Calu3 (cell line): ENCODE measurements around the gene NWD2. TPM values are rescaled to one million over a fixed set of nuclear protein-coding genes. Genes with fewer than 3 reads are reported as not detected.
A peak's percentile ranks its signal among the peaks of the same experiment; 100 is the strongest.

Experiments
- BruUV-seq: library from RNA; stranded (reverse); fragments of 400-500 nt; replicated peaks from 2 replicates; lab custom pipeline; 2021; lab: Mats Ljungman, UMichigan
- CTCF ChIA-PET: fragments of 300-600 bp; sonication (Branson Sonifier 250); formaldehyde crosslinking; loops from one replicate; lab custom pipeline; 2022; ENCODE audit warnings: antibody characterized with exemption; lab: Charles Lee
- DNase-seq: peaks from one replicate; pipeline ENCODE4 v3.0.0; 2022
- H3K27ac Mint-ChIP-seq: one replicate; pipeline ENCODE4 v1.8.0; 2022; ENCODE audit warnings: mixed read lengths; ENCODE audit not compliant: unreplicated experiment
- H3K27me3 Mint-ChIP-seq: one replicate; pipeline ENCODE4 v1.8.0; 2022; ENCODE audit warnings: mixed read lengths; ENCODE audit not compliant: unreplicated experiment
- H3K36me3 Mint-ChIP-seq: one replicate; pipeline ENCODE4 v1.8.0; 2022; ENCODE audit warnings: mild to moderate bottlenecking, moderate library complexity, mixed read lengths; ENCODE audit not compliant: insufficient read depth, unreplicated experiment
- H3K4me1 Mint-ChIP-seq: one replicate; pipeline ENCODE4 v1.8.0; 2022; ENCODE audit warnings: mild to moderate bottlenecking, low read depth, mixed read lengths; ENCODE audit not compliant: unreplicated experiment
- H3K4me3 Mint-ChIP-seq: one replicate; pipeline ENCODE4 v1.8.0; 2022; ENCODE audit warnings: mild to moderate bottlenecking, low read depth, moderate library complexity, mixed read lengths; ENCODE audit not compliant: unreplicated experiment
- H3K9me3 Mint-ChIP-seq: one replicate; pipeline ENCODE4 v1.8.0; 2022; ENCODE audit warnings: low read depth, mixed read lengths; ENCODE audit not compliant: unreplicated experiment
- CTCF ChIP-seq: fragments of 200-600 bp; IDR thresholded peaks from one replicate; pipeline ENCODE4 v1.8.0; 2022; ENCODE audit warnings: antibody characterized with exemption; ENCODE audit not compliant: unreplicated experiment
- intact Hi-C: fragments of 100-400 bp; cut with micrococcal nuclease; formaldehyde crosslinking; loops from one replicate; pipeline ENCODE4 v1.10.0; 2022; ENCODE audit not compliant: unreplicated experiment
- total RNA-seq: library from RNA; stranded (reverse); gene quantifications from 2 replicates; pipeline ENCODE4 v1.2.3, GENCODE V29; 2022

The NWD2 gene
- total RNA-seq, 1 experiment from 2014 or later: 1.4 TPM

- peak overlapping the region; percentile 93 for H3K27ac Mint-ChIP-seq
- DNase-seq: peak; percentile 58
- intact Hi-C loops: loop anchor here (1.0 to 10.0 kb wide), 5 partner anchors 9 to 579 kb away; no protein-coding TSS in a partner anchor
- no peak for TF ChIP-seq CTCF
- H3K4me3 Mint-ChIP-seq: peak overlapping the region; percentile 83
- H3K9me3 Mint-ChIP-seq: no peaks in the 10 kb centered on the region
- CTCF ChIA-PET: interaction anchor here (0.9 to 1.3 kb wide), 2 partner anchors 8 to 128 kb away, joined by 3 to 6 read pairs; no protein-coding TSS in a partner anchor
- BruUV-seq: TSS peak; percentile 86
- peaks cover 18% of the 10 kb centered on the region for H3K4me1 Mint-ChIP-seq
- H3K27me3 Mint-ChIP-seq: no peaks in the 10 kb centered on the region
- H3K36me3 Mint-ChIP-seq: peaks cover 48% of the 10 kb centered on the region
Measured at GRCh38 chr4:37455301-37456131, 211.0 kb downstream of the NWD2 start.

- H3K27ac Mint-ChIP-seq: peak overlapping the region; percentile 45
- CTCF ChIA-PET: no interaction called here
- BruUV-seq: no TSS peak
- H3K27me3 Mint-ChIP-seq: no peaks in the 10 kb centered on the region
- peaks cover 26% of the 10 kb centered on the region for H3K36me3 Mint-ChIP-seq
- no peaks in the 10 kb centered on the region for H3K9me3 Mint-ChIP-seq
- TF ChIP-seq CTCF: no peak
- intact Hi-C loops: loop anchor here (5.0 kb wide), 1 partner anchor 210 kb away; no protein-coding TSS in a partner anchor
- peaks cover 37% of the 10 kb centered on the region for H3K4me1 Mint-ChIP-seq
- peak overlapping the region; percentile 23 for H3K4me3 Mint-ChIP-seq
- no peak for DNase-seq
Measured at GRCh38 chr4:37461801-37462200, 217.3 kb downstream of the NWD2 start.

- Mint-ChIP-seq H3K27ac (peak overlapping the region; percentile 99), H3K4me1 (peaks cover 48% of the 10 kb centered on the region)
Measured at GRCh38 chr4:37463033-37463856, 218.7 kb downstream of the NWD2 start.

More at GRCh38 chr4:37463033-37463856, 218.7 kb downstream of the NWD2 start:
- Mint-ChIP-seq H3K4me3 (peak overlapping the region; percentile 78), H3K27me3 (no peaks in the 10 kb centered on the region), H3K9me3 (no peaks in the 10 kb centered on the region), H3K36me3 (peaks cover 28% of the 10 kb centered on the region)
- CTCF ChIA-PET: interaction anchor here (0.6 to 2.0 kb wide), 7 partner anchors 8 to 98 kb away, joined by 3 to 7 read pairs (median 3); no protein-coding TSS in a partner anchor
- peak; percentile 39 for DNase-seq
- no peak for TF ChIP-seq CTCF
- intact Hi-C loops: loop anchor here (5.0 kb wide), 1 partner anchor 209 kb away; no protein-coding TSS in a partner anchor
- no TSS peak for BruUV-seq
